NCI-H1436 (cell line): ENCODE measurements around the gene VSTM5.
"Not testable (repeated sequence)": the region's sequence is repeated elsewhere in the genome, so short reads cannot be mapped to it uniquely, and the experiment has no call there.

Source experiments
- DNase-seq: peaks from one replicate; lab custom pipeline; 2025; lab: John Stamatoyannopoulos, UW

Gene VSTM5

GRCh38 chr11:93850594-93851018 is at the start of gene VSTM5:
VSTM5 (minus strand) TSS chr11:93850618; CDS start chr11:93850502, 116 bp downstream.
- no peak for DNase-seq

- DNase-seq = peak; percentile 63
Observed at GRCh38 chr11:93895106-93895862, 44.9 kb upstream of the VSTM5 start.

DNA sequence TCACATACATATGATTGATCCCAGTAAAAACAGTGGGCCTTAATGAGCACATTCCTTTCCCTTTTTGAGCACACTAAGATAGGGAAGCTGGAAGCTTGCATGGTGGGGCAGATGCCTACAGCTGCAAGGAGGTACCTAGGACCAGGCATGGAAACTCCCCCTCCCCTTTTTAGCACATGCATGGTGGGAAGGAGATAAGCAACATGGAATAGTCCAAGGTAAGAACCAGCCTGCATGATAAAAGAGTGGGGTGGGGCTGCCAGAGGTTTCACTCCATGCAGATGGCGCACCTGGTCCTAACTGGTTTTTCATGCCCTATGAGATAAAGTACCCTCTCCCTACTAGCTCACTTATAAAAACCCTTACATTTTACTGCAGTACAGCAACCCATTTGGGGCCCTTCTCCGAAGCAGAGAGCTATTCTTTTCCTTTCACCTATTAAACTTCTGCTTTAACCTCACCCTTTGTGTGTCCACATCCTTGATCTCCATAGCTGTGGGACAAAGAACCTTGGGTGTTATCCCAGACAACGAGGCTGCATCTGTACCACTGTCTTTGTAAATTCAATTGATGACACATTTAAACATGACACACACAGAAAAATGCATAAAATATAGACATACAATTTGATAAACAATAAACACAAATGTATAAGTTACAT is 40.1 kb upstream of the VSTM5 start:
- no peak for DNase-seq

DNA sequence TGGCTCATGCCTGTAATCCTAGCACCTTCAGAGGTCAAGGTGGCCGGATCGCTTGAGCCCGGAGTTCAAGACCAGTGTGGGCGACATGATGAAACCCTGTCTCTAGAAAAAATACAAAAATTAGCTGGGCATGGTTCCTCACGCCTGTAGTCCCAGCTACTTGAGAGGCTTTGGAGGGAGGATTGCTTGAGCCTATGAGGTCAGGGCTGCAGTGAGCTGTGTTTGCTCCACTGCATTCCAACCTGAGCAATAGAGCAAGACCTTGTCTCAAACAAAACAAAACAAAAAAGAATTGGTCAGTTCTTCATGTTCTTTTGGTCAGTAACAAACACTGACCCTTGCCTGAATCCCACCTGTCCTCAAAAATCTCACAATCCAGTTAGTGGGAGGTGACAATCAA is 36.7 kb upstream of the VSTM5 start:
- no peak for DNase-seq

DNA sequence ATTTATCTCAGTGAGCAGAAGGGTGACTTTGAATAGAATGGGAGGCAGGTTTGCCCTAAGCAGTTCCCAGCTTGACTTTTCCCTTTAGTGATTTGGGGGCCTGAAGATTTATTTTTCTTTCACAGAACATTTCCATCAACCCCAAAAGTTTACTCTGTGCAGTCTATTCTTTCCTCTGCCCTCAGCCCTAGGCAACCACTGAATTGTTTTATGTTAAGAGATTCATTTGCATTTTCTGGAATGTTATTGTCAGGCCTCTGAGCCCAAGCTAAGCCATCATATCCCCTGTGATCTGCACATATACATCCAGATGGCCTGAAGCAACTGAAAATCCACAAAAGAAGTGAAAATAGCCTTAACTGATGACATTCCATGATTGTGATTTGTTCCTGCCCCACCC is 28.7 kb upstream of the VSTM5 start:
- not testable (repeated sequence) for DNase-seq

DNA sequence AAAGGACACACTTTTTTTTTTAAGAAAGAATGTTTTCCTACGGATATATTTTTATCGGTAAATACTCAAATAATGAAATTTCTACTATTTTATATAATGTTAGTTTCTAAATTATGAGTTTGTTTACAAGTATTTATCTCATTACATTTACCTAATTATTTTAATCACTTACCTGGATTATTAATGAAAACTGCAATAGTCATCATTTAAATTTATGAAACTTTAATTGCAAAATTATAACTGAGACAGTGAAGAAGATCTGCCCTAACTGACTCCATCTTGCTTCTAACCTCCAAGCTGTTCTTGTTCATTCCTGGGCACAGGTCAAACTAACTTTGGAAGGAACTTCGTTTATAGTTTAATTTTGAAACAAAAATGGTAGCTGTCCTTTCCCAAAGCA is 25.2 kb upstream of the VSTM5 start:
- no peak for DNase-seq

DNA sequence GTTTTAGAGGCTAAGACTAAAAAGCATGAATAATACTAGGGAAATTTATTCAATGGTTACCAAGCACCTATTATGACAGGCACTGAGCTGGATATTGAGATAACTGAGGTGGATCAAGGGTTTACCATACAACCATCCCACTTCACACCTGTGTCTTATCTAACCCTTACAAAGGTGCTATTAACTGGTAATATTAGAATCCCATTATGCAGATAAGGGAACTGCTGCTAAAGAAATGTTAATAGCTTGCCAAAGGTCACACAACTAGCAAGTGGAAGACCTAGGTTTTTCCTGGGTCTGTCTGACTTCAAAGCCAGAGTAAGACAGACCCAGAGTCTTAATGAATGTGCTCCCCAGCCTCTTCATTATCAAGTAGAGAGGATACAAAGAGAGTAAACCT is 21.1 kb upstream of the VSTM5 start:
- DNase-seq = no peak

- DNase-seq = no peak
Observed at GRCh38 chr11:93870616-93871015, 20.2 kb upstream of the VSTM5 start.

GRCh38 chr11:93869830-93870229 is 19.4 kb upstream of the VSTM5 start:
- no peak for DNase-seq

DNA sequence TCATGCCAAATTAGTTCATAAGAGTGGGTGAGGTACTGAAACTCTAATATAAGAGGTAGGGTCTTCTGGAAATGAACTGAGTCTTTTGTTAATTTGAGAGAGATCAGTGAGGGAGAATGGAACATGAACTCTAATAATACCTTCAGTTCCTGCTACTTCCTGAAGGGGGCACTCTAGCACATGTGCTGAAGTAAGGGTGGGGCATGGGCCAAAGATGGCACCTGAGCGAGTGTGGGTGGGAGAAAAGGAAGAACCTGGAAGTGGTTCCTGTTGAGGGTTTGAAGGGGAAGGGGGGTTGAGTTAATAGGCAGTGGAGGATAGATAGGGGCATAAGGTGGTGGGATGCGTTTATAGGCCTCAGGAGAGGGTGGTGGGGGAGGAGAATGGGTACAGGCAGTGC is 18.0 kb upstream of the VSTM5 start:
- DNase-seq = not testable (repeated sequence)

DNA sequence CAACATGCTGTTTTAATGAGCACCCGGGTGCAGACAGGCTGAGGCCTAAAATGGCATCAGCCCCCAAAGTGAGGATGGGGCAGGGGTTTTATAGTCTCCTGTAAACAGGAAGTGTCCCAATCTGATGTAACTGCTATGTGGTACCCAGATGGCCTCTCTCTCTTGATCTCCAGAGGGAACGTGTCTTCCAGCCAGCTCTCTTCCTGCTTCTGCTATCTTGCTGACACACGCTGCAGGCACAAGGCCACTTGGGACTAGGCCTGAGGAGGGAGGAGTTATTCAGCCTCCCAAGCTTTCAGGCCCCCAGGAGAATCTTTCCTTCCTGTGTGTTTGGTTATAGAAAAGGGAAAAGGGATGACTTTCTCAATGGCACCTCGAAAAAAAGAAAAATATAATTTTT is 11.4 kb upstream of the VSTM5 start:
- no peak for DNase-seq

DNA sequence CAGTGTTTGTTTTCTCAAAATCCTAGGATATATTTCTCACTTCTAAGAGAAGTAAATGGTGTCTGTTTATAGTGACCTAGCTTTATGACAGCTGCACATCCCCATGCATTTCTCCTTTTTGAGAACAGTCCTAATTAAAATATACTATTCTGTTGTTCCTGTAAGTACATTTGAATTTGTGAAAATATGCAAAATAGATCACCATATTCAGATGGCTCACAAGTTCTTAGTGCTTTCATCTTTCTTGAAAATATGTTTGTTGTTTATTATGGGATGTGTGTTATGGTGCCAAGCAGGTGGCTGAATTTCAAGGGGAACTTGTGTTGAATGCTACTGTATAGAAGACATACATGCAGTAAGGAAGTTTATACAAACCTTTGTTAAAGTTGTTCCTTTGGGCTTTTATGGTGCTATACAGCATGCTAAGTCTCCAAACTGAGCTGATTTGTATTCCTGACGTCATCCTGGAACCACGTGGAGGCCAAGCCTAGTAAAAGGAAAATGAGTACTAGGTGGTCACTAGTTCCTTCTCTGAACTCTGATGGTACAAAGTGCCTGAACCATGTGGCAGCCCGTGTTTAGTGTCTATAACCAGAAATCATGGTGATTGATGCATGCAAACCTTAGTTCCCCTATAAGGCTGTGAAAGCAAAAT is 7.8 kb upstream of the VSTM5 start:
- DNase-seq = no peak

DNA sequence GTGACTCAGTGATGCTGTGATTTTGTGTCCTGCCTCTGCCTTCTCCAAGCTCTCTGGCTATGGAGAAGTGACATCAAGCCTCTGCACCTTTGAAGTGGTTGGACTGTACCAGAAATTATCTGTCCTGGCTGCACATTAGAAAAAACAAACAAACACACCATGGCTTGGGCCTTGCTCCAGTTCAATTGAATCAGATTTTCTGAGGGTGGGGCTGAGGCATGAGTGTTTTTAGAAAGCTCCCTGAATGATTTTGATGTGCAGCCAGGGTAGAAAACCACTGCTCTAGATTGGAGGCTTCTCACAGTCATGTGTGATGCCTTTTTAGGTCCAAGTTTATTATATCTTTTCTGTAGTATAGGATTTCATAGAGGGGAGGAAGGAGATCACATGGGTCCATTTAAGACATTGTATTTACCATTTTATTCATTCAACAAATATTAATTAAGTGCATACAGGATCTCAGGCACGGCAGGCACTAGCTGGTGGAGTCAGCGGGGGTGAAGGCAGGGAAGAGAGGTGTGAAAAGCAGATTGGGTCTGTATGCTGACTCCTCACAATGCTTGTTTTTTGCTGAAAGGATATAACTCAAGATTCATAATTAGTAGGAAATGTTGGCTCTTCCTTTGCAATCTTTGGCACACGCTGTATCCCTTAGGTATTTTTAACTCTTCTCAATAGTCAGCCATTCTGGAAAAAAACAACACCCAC is 7.1 kb upstream of the VSTM5 start:
- DNase-seq = no peak

- no peak for DNase-seq
Observed at GRCh38 chr11:93852242-93852641, 1.8 kb upstream of the VSTM5 start.

- DNase-seq = peak; percentile 31
Observed at GRCh38 chr11:93849751-93850593, 446 bp downstream of the VSTM5 start.

GRCh38 chr11:93849201-93849600 is 1.2 kb downstream of the VSTM5 start:
- no peak for DNase-seq

- no peak for DNase-seq
Observed at GRCh38 chr11:93846411-93846810, 4.0 kb downstream of the VSTM5 start.

- DNase-seq = no peak
Observed at GRCh38 chr11:93845181-93846092, 5.0 kb downstream of the VSTM5 start.

DNA sequence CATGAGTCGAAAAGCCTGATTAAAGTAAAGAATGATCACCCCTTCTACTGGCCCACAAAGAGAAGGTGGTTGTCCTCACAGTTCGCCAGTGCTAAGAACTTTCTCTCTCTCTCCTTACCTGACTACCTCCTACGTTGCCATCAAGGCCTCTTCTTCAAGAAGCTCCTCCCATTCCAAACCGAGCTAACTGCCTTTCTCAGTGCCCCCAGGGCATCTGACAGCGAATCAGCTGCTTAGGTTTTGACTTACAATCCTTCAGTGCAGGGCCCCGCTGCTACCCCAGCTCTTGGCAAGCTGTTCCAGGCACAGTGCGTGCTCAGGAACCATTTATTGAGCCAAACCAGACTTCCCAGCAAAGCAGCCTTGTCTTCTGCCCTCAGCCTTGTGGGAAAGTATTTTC is 5.8 kb downstream of the VSTM5 start:
- DNase-seq = no peak

DNA sequence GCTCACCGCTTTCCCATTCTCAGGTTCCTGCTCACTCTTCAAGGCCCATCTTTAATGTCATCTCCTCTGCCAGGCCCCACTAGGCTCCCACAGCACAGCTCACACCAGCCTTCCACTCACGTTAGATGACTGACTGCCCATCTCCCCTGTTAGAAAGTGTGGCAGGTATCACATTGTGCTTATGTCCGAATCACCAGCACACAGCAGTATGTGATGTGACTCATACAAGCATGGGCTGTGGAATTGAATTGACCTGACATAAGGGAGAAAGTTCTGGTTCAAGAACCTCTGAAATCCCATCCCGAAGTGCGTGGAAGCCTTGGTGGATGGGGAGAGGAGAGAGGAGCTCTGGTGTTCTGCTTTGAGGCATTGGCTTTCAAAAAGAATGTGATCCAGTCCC is 6.5 kb downstream of the VSTM5 start:
- no peak for DNase-seq

DNA sequence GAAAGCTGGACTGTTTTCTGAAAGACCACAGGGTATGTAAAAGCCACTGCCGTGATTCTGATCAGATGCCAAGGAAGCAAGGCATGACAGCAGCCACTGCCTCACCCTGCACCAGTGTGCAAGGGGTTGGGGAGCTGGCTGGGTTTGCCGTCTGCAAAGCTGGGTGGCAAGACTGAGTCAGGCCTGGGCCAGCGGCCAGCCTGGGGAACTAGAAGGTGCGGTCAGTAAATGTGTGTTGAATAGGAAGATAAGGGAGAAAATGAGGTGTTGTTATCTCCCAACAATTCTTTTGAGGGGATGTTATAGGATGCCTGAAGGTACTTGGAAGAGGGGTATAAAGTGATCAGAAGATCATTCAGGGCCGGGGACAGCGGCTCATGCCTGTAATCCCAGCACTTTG is 8.0 kb downstream of the VSTM5 start:
- no peak for DNase-seq
